ENCODE results near the gene CAPNS1.

Gene CAPNS1

GRCh38 chr19:36140304-36141038 is 605 bp downstream of the CAPNS1 start:
- peak overlapping the region; percentile 99 for H3K4me3 ChIP-seq (ENCODE audit: low read length)
- peak; percentile 56 for DNase-seq (ENCODE audit: low read depth)
- no peak for TF ChIP-seq CTCF (IDR thresholded peaks at IDR 0.05; ENCODE audit: insufficient read depth, low read depth, low read length, missing control alignments)

- DNase-seq (ENCODE audit: low read depth): peak; percentile 93
- TF ChIP-seq CTCF (IDR thresholded peaks at IDR 0.05; ENCODE audit: insufficient read depth, low read depth, low read length, missing control alignments): no peak
- H3K4me3 ChIP-seq (ENCODE audit: low read length): peak overlapping the region; percentile 99
These were observed 1.4 kb downstream of the CAPNS1 start for GRCh38 chr19:36141039-36141927.

GRCh38 chr19:36142046-36142445 is 2.2 kb downstream of the CAPNS1 start:
- TF ChIP-seq CTCF (IDR thresholded peaks at IDR 0.05; ENCODE audit: insufficient read depth, low read depth, low read length, missing control alignments): no peak
- H3K4me3 ChIP-seq (ENCODE audit: low read length): no peak overlapping the region
- DNase-seq (ENCODE audit: low read depth): no peak

GRCh38 chr19:36142496-36142895 is 2.6 kb downstream of the CAPNS1 start:
- no peak overlapping the region for H3K4me3 ChIP-seq (ENCODE audit: low read length)
- TF ChIP-seq CTCF (IDR thresholded peaks at IDR 0.05; ENCODE audit: insufficient read depth, low read depth, low read length, missing control alignments): no peak
- no peak for DNase-seq (ENCODE audit: low read depth)

GRCh38 chr19:36144624-36145023 is 4.8 kb downstream of the CAPNS1 start:
- no peak for DNase-seq (ENCODE audit: low read depth)
- H3K4me3 ChIP-seq (ENCODE audit: low read length): no peak overlapping the region
- TF ChIP-seq CTCF (IDR thresholded peaks at IDR 0.05; ENCODE audit: insufficient read depth, low read depth, low read length, missing control alignments): no peak

GRCh38 chr19:36149673-36150406 is 10.0 kb downstream of the CAPNS1 start:
- H3K4me3 ChIP-seq (ENCODE audit: low read length): no peak overlapping the region
- no peak for TF ChIP-seq CTCF (IDR thresholded peaks at IDR 0.05; ENCODE audit: insufficient read depth, low read depth, low read length, missing control alignments)
- DNase-seq (ENCODE audit: low read depth): peak; percentile 95

All from epithelial cell of esophagus (primary cell).